Measurements from ENCODE around the gene TBC1D22B. TPM values are rescaled to one million over a fixed set of nuclear protein-coding genes. Genes with fewer than 3 reads are reported as not detected.

Gene TBC1D22B
- total and polyA plus RNA-seq, 2 experiments from 2014 or later = 5.0 to 8.3 TPM

- no peak overlapping the region for H3K4me2 ChIP-seq (ENCODE audit: unreplicated experiment)
- no peaks in the 10 kb centered on the region for H3K9me3 ChIP-seq (ENCODE audit: low read depth)
- no peak overlapping the region for H3K27ac ChIP-seq
- no peak for DNase-seq
- in situ Hi-C loops (cut with MboI) = no loop called here
- H3K9ac ChIP-seq = no peak overlapping the region
- H3K79me2 ChIP-seq (ENCODE audit: insufficient read depth) = peaks cover 9% of the 10 kb centered on the region
- TF ChIP-seq EZH2 (IDR thresholded peaks at IDR 0.05; ENCODE audit: insufficient read depth, poor library complexity, severe bottlenecking) (no peak), EZH2phosphoT487 (IDR thresholded peaks at IDR 0.05; ENCODE audit: insufficient read depth, low read depth) (no peak)
- H3K9me2 ChIP-seq (ENCODE audit: insufficient read depth) = no peaks in the 10 kb centered on the region
- H2AFZ ChIP-seq = no peak overlapping the region
- H3K27me3 ChIP-seq (replicated peaks; ENCODE audit: insufficient read depth) = no peaks in the 10 kb centered on the region
- H3K4me1 ChIP-seq (ENCODE audit: insufficient read depth) = peaks cover 8% of the 10 kb centered on the region
- peaks cover 8% of the 10 kb centered on the region; the same call in 1 of the 2 replicates for H3F3A ChIP-seq (ENCODE audit: insufficient read depth)
- H3K36me3 ChIP-seq (ENCODE audit: low read depth) = no peaks in the 10 kb centered on the region
- H4K20me1 ChIP-seq (ENCODE audit: insufficient read depth) = no peaks in the 10 kb centered on the region
- H3K4me3 ChIP-seq = no peak overlapping the region
These were observed 4.0 kb upstream of the TBC1D22B start for GRCh38 chr6:37253486-37254007.

- no peaks in the 10 kb centered on the region for H3K36me3 ChIP-seq (ENCODE audit: low read depth)
- no peak overlapping the region for H3K4me2 ChIP-seq (ENCODE audit: unreplicated experiment)
- H3K9me3 ChIP-seq (ENCODE audit: low read depth) = no peaks in the 10 kb centered on the region
- peaks cover 22% of the 10 kb centered on the region for H3K79me2 ChIP-seq (ENCODE audit: insufficient read depth)
- WGBS, 2 experiments (ENCODE audit: low coverage in 1 of 2, low lambda C conversion rate in 2 of 2, missing lambda C conversion rate in 2 of 2) = 85 to 88% methylated on average over 5 of the region's 5 CpGs
- no peak overlapping the region for H3K27ac ChIP-seq
- no peaks in the 10 kb centered on the region for H3K27me3 ChIP-seq (replicated peaks; ENCODE audit: insufficient read depth)
- no peaks in the 10 kb centered on the region for H4K20me1 ChIP-seq (ENCODE audit: insufficient read depth)
- H3K4me1 ChIP-seq (ENCODE audit: insufficient read depth) = peaks cover 11% of the 10 kb centered on the region
- no peaks in the 10 kb centered on the region for H3K9me2 ChIP-seq (ENCODE audit: insufficient read depth)
- H2AFZ ChIP-seq = no peak overlapping the region
- no peak overlapping the region for H3K4me3 ChIP-seq
- H3K9ac ChIP-seq = no peak overlapping the region
- peaks cover 11% of the 10 kb centered on the region; the same call in 1 of the 2 replicates for H3F3A ChIP-seq (ENCODE audit: insufficient read depth)
- TF ChIP-seq EZH2 (IDR thresholded peaks at IDR 0.05; ENCODE audit: insufficient read depth, poor library complexity, severe bottlenecking) = no peak
- DNase-seq = no peak
- in situ Hi-C loops (cut with MboI) = no loop called here
These were observed 2.7 kb upstream of the TBC1D22B start for GRCh38 chr6:37254881-37255280.

- no peaks in the 10 kb centered on the region for H3K36me3 ChIP-seq (ENCODE audit: low read depth)
- peak overlapping the region; percentile 77; the same call in 1 of the 2 replicates for H3K27ac ChIP-seq
- H3K79me2 ChIP-seq (ENCODE audit: insufficient read depth) = peaks cover 41% of the 10 kb centered on the region
- WGBS, 2 experiments (ENCODE audit: low coverage in 1 of 2, low lambda C conversion rate in 2 of 2, missing lambda C conversion rate in 2 of 2) = 39 to 40% methylated on average over 12 of the region's 12 CpGs
- H3K27me3 ChIP-seq (replicated peaks; ENCODE audit: insufficient read depth) = no peaks in the 10 kb centered on the region
- no peaks in the 10 kb centered on the region for H3K9me3 ChIP-seq (ENCODE audit: low read depth)
- H3K9me2 ChIP-seq (ENCODE audit: insufficient read depth) = no peaks in the 10 kb centered on the region
- peak overlapping the region; percentile 98; the same call in 1 of the 2 replicates for H3K9ac ChIP-seq
- peak; percentile 69 for DNase-seq
- peaks cover 11% of the 10 kb centered on the region for H3K4me1 ChIP-seq (ENCODE audit: insufficient read depth)
- H3K4me2 ChIP-seq (ENCODE audit: unreplicated experiment) = peak overlapping the region; percentile 98
- TF ChIP-seq EZH2 (IDR thresholded peaks at IDR 0.05; ENCODE audit: insufficient read depth, poor library complexity, severe bottlenecking) (no peak), EZH2phosphoT487 (IDR thresholded peaks at IDR 0.05; ENCODE audit: insufficient read depth, low read depth) (no peak)
- H3K4me3 ChIP-seq = peak overlapping the region; percentile 91
- H2AFZ ChIP-seq = peak overlapping the region; percentile 91
- in situ Hi-C loops (cut with MboI) = no loop called here
- H4K20me1 ChIP-seq (ENCODE audit: insufficient read depth) = no peaks in the 10 kb centered on the region
- H3F3A ChIP-seq (ENCODE audit: insufficient read depth) = 0 out of 2 replicates have a peak, but pooled peaks cover 3% of the 10 kb centered on the region
These were observed 766 bp upstream of the TBC1D22B start for GRCh38 chr6:37256692-37257319.

- Histone ChIP-seq H3K9ac (peak overlapping the region; percentile 98; the same call in 1 of the 2 replicates), H3K27me3 (replicated peaks; ENCODE audit: insufficient read depth) (no peaks in the 10 kb centered on the region), H3K27ac (peak overlapping the region; percentile 77; the same call in 1 of the 2 replicates), H3K36me3 (ENCODE audit: low read depth) (no peaks in the 10 kb centered on the region), H3K9me3 (ENCODE audit: low read depth) (no peaks in the 10 kb centered on the region), H4K20me1 (ENCODE audit: insufficient read depth) (no peaks in the 10 kb centered on the region), H3K79me2 (ENCODE audit: insufficient read depth) (peaks cover 46% of the 10 kb centered on the region), H3K4me1 (ENCODE audit: insufficient read depth) (peaks cover 11% of the 10 kb centered on the region), H2AFZ (peak overlapping the region; percentile 91), H3K9me2 (ENCODE audit: insufficient read depth) (no peaks in the 10 kb centered on the region), H3K4me2 (ENCODE audit: unreplicated experiment) (peak overlapping the region; percentile 98), H3F3A (ENCODE audit: insufficient read depth) (0 out of 2 replicates have a peak, but pooled peaks cover 3% of the 10 kb centered on the region), H3K4me3 (peak overlapping the region; percentile 91)
- WGBS, 2 experiments (ENCODE audit: low coverage in 1 of 2, low lambda C conversion rate in 2 of 2, missing lambda C conversion rate in 2 of 2) = 0% methylated on average over 9 of the region's 9 CpGs
- in situ Hi-C loops (cut with MboI) = no loop called here
- no peak for TF ChIP-seq EZH2 (IDR thresholded peaks at IDR 0.05; ENCODE audit: insufficient read depth, poor library complexity, severe bottlenecking)
- TF ChIP-seq EZH2phosphoT487 (IDR thresholded peaks at IDR 0.05; ENCODE audit: insufficient read depth, low read depth) = no peak
- no peak for DNase-seq
These were observed 295 bp upstream of the TBC1D22B start for GRCh38 chr6:37257320-37257633.
